Thymus (tissue), 11 donors: Measurements from ENCODE around the gene PLCB1. TPM values are rescaled to one million over a fixed set of nuclear protein-coding genes. Genes with fewer than 3 reads are reported as not detected.

Experiments used
- DNase-seq, 9 donors: peaks; one replicate each; pipeline ENCODE4 v3.0.0-alpha.2; 2013; ENCODE audit warnings: low spot score in 9 of 9, low read depth in 6 of 9, missing footprints in 1 of 9
- H3K27ac ChIP-seq, 2 donors: one replicate each; pipeline ENCODE4 v1.5.1; 2013; ENCODE audit warnings: control low read depth in 1 of 2, low read depth in 1 of 2, low read length in 1 of 2, mild to moderate bottlenecking in 1 of 2, moderate library complexity in 1 of 2
- H3K27me3 ChIP-seq, 2 donors: one replicate each; pipeline ENCODE4 v1.5.1; 2013; ENCODE audit warnings: low read length in 1 of 2; ENCODE audit not compliant: control insufficient read depth in 2 of 2, insufficient read depth in 1 of 2
- H3K36me3 ChIP-seq, 2 donors: one replicate each; pipeline ENCODE4 v1.5.1; 2013; ENCODE audit warnings: low read length in 1 of 2, mild to moderate bottlenecking in 1 of 2, moderate library complexity in 1 of 2; ENCODE audit not compliant: control insufficient read depth in 2 of 2, insufficient read depth in 2 of 2
- H3K4me1 ChIP-seq, 2 donors: one replicate each; pipeline ENCODE4 v1.5.1; 2013; ENCODE audit warnings: low read length in 2 of 2; ENCODE audit not compliant: control insufficient read depth in 2 of 2, insufficient read depth in 2 of 2
- H3K4me3 ChIP-seq, 2 donors: one replicate each; pipeline ENCODE4 v1.5.1; 2013; ENCODE audit warnings: low read length in 2 of 2, control low read depth in 1 of 2, mild to moderate bottlenecking in 1 of 2
- H3K9me3 ChIP-seq, 2 donors: one replicate each; pipeline ENCODE4 v1.5.1; 2013; ENCODE audit warnings: low read length in 1 of 2, mild to moderate bottlenecking in 1 of 2; ENCODE audit not compliant: control insufficient read depth in 2 of 2, insufficient read depth in 1 of 2
- WGBS: extraction: QIAGEN DNeasy Blood & Tissue Kit; methylation state at CpG from one replicate; pipeline ENCODE4 v1.1.7; 2013; 5-methylcytosine and 5-hydroxymethylcytosine counted together
- polyA plus RNA-seq: library from polyadenylated mRNA; stranded (reverse); fragments of 200-250 nt; gene quantifications from one replicate; pipeline ENCODE4 v1.2.3, GENCODE V29; 2013
- total RNA-seq: library from RNA; stranded (reverse); fragments of 120-200 nt; gene quantifications from one replicate; pipeline ENCODE4 v1.2.4, GENCODE V29; 2013
- donor health status: healthy.

The PLCB1 gene
- total and polyA plus RNA-seq, 2 donors = 4.1 to 4.7 TPM

DNA sequence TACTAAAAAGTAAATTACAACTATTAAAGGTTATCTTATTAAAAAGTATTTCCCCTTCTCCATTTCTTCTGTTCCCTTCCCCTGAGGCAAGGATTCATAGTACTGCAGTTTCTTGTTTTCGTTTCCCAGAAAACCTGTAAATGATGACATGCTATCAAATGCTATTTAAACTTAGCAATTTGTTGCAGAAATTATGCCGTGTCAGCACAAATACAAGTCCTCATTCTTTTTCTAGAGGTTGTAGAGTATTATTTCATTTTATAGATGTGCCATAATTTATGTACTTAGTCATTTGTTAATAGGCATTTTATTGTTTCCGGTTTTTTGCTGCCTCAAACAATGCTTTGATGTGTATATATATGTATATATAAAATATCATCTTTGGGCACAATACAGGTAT lies 268.4 kb downstream of the PLCB1 start:
- 49% methylated on average over 3 of the region's 3 CpGs for WGBS
- no peaks in the 10 kb centered on the region for H3K36me3 ChIP-seq
- H3K9me3 ChIP-seq = no peaks in the 10 kb centered on the region
- no peak overlapping the region for H3K4me3 ChIP-seq
- H3K4me1 ChIP-seq = peaks cover 2 to 3% of the 10 kb centered on the region in 2 donors
- DNase-seq = no peak
- no peaks in the 10 kb centered on the region for H3K27me3 ChIP-seq
- peak overlapping the region in 1 of 2 donors; percentile 64 for H3K27ac ChIP-seq

- peaks cover 2 to 3% of the 10 kb centered on the region in 2 donors for H3K4me1 ChIP-seq
- H3K27me3 ChIP-seq = no peaks in the 10 kb centered on the region
- no peaks in the 10 kb centered on the region for H3K36me3 ChIP-seq
- no peak for DNase-seq
- H3K27ac ChIP-seq = no peak overlapping the region
- H3K9me3 ChIP-seq = no peaks in the 10 kb centered on the region
- H3K4me3 ChIP-seq = no peak overlapping the region
These were observed 269.5 kb downstream of the PLCB1 start for GRCh38 chr20:8401556-8401955.

GRCh38 chr20:8402798-8403197 lies 270.7 kb downstream of the PLCB1 start:
- Histone ChIP-seq H3K9me3 (no peaks in the 10 kb centered on the region), H3K4me3 (no peak overlapping the region), H3K27me3 (no peaks in the 10 kb centered on the region), H3K27ac (no peak overlapping the region), H3K36me3 (no peaks in the 10 kb centered on the region), H3K4me1 (peaks cover 2 to 3% of the 10 kb centered on the region in 2 donors)
- DNase-seq = no peak
- WGBS = 98% methylated on average over 1 of the region's 1 CpG

DNA sequence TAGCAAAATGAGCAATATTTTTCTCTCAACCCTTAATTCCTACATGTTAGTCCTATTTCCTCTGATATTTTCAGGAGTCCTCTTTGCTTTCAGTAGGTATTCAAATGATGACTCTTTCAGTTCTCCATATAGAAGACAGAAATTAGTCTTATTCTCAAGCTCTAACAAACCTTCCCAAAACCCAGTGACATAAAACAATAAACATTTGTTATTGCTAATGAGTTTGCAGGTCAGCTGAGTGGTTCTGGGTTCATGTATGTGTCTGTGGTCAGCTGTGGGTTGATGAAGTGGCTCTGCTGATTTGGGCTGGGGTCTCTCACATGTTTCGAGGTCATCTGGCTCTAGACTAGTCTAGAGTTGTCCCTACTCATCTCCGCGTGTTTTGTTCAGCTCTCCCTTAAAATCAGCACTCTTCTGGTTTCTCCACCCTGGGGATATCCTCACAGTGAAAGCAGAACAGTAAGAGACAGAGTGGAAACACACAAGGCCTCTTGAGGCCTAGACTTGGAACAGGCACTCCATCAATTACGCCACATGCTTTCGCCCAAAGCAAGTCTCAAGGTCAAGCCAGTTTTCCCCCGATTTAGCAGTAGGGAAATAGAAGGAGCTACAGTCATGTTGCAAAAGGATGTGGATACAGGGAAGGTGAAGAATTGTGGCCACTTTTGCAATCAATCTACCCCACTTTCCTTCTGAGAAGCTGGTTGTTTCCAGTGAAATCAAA lies 273.0 kb downstream of the PLCB1 start:
- H3K27ac ChIP-seq = no peak overlapping the region
- H3K27me3 ChIP-seq = no peaks in the 10 kb centered on the region
- H3K4me1 ChIP-seq = peaks cover 0 to 3% of the 10 kb centered on the region in 2 donors
- WGBS = 88% methylated on average over 6 of the region's 6 CpGs
- no peaks in the 10 kb centered on the region for H3K9me3 ChIP-seq
- no peaks in the 10 kb centered on the region for H3K36me3 ChIP-seq
- DNase-seq = no peak
- no peak overlapping the region for H3K4me3 ChIP-seq

- no peak for DNase-seq
- Histone ChIP-seq H3K27ac (no peak overlapping the region), H3K4me1 (peaks cover 0 to 3% of the 10 kb centered on the region in 2 donors), H3K36me3 (no peaks in the 10 kb centered on the region), H3K4me3 (no peak overlapping the region), H3K27me3 (no peaks in the 10 kb centered on the region), H3K9me3 (no peaks in the 10 kb centered on the region)
- WGBS = 97% methylated on average over 1 of the region's 1 CpG
These were observed 274.3 kb downstream of the PLCB1 start for GRCh38 chr20:8406391-8406790.

DNA sequence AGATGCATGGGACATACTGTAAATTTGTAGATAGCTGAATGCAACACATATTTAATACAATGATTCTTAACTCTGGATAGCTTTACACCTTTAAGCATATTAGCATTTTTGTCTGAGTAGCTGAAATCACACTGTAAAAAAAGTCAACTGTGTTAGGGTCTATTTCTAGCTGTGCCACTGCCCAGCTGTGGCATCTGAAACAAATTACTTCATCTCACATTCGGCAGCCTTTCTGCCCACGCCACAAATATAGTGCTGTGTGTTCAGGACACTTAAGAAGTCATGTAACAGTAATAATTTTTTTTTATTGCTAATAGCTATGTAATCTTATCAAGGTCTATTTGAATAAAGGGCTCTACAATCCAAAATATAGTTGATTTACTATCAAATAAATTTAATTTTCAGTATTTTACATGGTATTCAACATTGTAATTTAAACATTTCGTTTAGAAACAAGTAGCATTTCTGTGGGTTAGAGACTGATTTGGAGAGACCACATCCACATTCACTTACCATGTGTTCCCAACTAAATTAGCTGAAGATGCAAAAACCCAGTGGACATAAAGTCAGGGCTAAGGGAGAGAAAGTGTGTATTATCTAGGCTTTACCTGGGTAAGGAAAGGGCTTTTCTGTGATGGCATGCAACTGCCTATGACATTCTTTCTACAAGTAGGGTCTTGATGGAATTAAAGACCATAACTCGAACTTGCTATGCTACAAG lies 276.7 kb downstream of the PLCB1 start:
- Histone ChIP-seq H3K36me3 (no peaks in the 10 kb centered on the region), H3K9me3 (no peaks in the 10 kb centered on the region), H3K27ac (no peak overlapping the region), H3K4me1 (no peaks in the 10 kb centered on the region), H3K4me3 (no peak overlapping the region), H3K27me3 (no peaks in the 10 kb centered on the region)
- 80% methylated on average over 4 of the region's 4 CpGs for WGBS
- DNase-seq = no peak

GRCh38 chr20:8413691-8414090 lies 281.6 kb downstream of the PLCB1 start:
- Histone ChIP-seq H3K36me3 (no peaks in the 10 kb centered on the region), H3K4me1 (no peaks in the 10 kb centered on the region), H3K27me3 (no peaks in the 10 kb centered on the region), H3K9me3 (no peaks in the 10 kb centered on the region), H3K4me3 (no peak overlapping the region), H3K27ac (no peak overlapping the region)
- WGBS = 95% methylated on average over 2 of the region's 2 CpGs
- DNase-seq = no peak

DNA sequence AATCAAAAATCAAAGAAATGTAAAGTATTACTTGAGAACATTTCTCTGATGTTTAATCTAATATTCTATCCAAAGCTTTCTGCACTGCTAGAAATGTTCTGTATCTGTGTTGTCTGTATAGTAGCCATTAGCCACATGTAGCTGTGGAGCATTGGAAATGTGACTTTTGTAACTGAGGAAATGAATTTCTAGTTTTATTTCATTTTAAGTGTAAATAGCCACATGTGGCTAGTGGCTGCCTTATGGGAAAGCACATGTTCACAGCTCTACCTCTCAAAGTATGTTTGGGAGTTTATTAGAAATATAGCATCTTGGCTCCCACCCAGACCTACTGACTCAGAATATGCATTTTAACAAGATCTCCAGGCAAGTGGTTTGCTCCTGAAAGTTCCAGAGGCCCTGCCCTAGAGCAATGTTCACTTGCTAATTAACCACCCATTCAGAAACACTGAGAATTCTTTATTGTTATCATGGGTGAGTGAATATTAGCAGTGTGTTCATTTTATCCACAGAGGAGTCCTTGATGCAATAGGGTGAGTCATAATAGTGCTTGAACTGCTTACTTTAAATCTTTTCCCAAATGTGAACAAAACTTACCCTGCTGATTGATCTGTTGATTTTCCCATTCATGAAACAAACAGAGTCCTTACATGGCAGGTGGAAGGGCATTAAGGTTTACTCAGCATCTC lies 282.7 kb downstream of the PLCB1 start:
- no peaks in the 10 kb centered on the region for H3K9me3 ChIP-seq
- H3K4me3 ChIP-seq = no peak overlapping the region
- H3K27ac ChIP-seq = no peak overlapping the region
- H3K36me3 ChIP-seq = no peaks in the 10 kb centered on the region
- H3K4me1 ChIP-seq = no peaks in the 10 kb centered on the region
- DNase-seq = no peak
- no peaks in the 10 kb centered on the region for H3K27me3 ChIP-seq

GRCh38 chr20:8421981-8422380 lies 289.9 kb downstream of the PLCB1 start:
- no peaks in the 10 kb centered on the region for H3K36me3 ChIP-seq
- H3K9me3 ChIP-seq = no peaks in the 10 kb centered on the region
- peaks cover 0 to 3% of the 10 kb centered on the region in 2 donors for H3K4me1 ChIP-seq
- no peak overlapping the region for H3K27ac ChIP-seq
- WGBS = 98% methylated on average over 2 of the region's 2 CpGs
- no peak overlapping the region for H3K4me3 ChIP-seq
- DNase-seq = no peak
- H3K27me3 ChIP-seq = no peaks in the 10 kb centered on the region
